ENCODE data around the gene PNMA8A. TPM values are rescaled to one million over a fixed set of nuclear protein-coding genes. Genes with fewer than 3 reads are reported as not detected.

Gene PNMA8A
- total and polyA plus RNA-seq, 4 donors: 85.6 to 105 (median 91.4) TPM

DNA sequence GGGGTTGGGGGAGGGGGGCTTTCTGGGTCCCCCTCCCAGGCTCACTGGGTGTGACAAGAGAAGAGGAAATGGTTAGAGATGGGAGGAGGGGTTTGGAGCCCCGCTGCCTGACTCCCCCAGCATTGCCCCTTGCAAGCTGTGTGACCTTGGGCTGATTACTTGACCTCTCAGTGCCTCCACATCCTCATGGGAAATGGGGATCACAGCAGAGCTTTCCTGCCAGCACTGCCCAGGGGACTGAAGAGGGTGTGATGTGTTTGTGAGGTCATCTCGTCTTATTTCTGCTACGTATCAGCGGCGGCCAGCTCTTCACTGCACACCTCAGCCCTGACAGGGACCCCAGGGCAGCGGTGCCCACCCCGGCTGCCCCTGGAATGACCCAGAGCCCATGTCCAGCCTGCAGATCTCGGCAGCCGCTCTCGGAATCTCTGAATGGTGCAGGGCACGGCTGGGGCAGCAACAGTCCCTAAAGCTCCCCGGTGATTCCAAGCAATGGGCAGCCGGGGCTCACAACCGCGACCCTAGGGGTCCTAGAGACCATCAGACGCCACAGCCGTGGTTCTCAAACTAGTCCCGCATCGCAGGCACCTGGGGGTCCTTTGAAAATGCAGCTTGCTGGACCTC is 15.9 kb upstream of the PNMA8A start:
- no peak overlapping the region for H3K27ac ChIP-seq (ENCODE audit: low read depth, low read length)
- 16% methylated on average over 18 of the region's 19 CpGs for WGBS (ENCODE audit: insufficient coverage)

DNA sequence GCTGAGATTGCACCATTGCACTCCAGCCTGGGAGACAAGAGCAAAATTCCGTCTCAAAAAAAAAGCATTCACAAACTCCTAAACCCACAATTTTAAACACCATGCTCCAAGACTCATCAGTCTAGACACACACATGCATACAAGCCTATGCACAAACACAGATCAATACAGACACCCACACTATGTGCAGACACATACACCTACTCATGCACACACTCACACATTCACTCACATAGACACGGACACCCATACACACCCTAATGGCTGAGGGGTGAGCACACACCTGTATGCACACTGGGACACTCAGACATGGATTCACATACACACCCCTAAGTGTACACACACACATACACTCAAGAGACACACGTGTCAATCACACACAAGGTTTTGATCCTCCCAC is 15.0 kb upstream of the PNMA8A start:
- Histone ChIP-seq H3K36me3 (ENCODE audit: control insufficient read depth, insufficient read depth, low read length) (peaks cover 4% of the 10 kb centered on the region), H3K9me3 (ENCODE audit: control insufficient read depth, insufficient read depth, low read length) (no peaks in the 10 kb centered on the region), H3K4me1 (ENCODE audit: control insufficient read depth, insufficient read depth, low read length) (peaks cover 42% of the 10 kb centered on the region), H3K27me3 (ENCODE audit: control insufficient read depth, insufficient read depth, low read length) (peaks cover 11% of the 10 kb centered on the region), H3K27ac (ENCODE audit: low read depth, low read length) (no peak overlapping the region), H3K4me3 (ENCODE audit: low read depth, low read length) (no peak overlapping the region)
- no peak for DNase-seq (ENCODE audit: low read depth in 4 of 6, low spot score in 6 of 6)
- WGBS (ENCODE audit: insufficient coverage): 95% methylated on average over 3 of the region's 3 CpGs

More for the DNA sequence above, 15.9 kb upstream of the PNMA8A start:
- Histone ChIP-seq H3K4me3 (ENCODE audit: low read depth, low read length) (peak overlapping the region; percentile 17), H3K36me3 (ENCODE audit: control insufficient read depth, insufficient read depth, low read length) (peaks cover 13% of the 10 kb centered on the region), H3K27me3 (ENCODE audit: control insufficient read depth, insufficient read depth, low read length) (peaks cover 16% of the 10 kb centered on the region), H3K9me3 (ENCODE audit: control insufficient read depth, insufficient read depth, low read length) (no peaks in the 10 kb centered on the region), H3K4me1 (ENCODE audit: control insufficient read depth, insufficient read depth, low read length) (peaks cover 48% of the 10 kb centered on the region)
- no peak for DNase-seq (ENCODE audit: low read depth in 4 of 6, low spot score in 6 of 6)

GRCh38 chr19:46484656-46485055 is 13.3 kb upstream of the PNMA8A start:
- Histone ChIP-seq H3K27me3 (ENCODE audit: control insufficient read depth, insufficient read depth, low read length) (peaks cover 9% of the 10 kb centered on the region), H3K36me3 (ENCODE audit: control insufficient read depth, insufficient read depth, low read length) (no peaks in the 10 kb centered on the region), H3K4me3 (ENCODE audit: low read depth, low read length) (no peak overlapping the region), H3K4me1 (ENCODE audit: control insufficient read depth, insufficient read depth, low read length) (peaks cover 45% of the 10 kb centered on the region), H3K27ac (ENCODE audit: low read depth, low read length) (no peak overlapping the region), H3K9me3 (ENCODE audit: control insufficient read depth, insufficient read depth, low read length) (no peaks in the 10 kb centered on the region)
- DNase-seq (ENCODE audit: low read depth in 4 of 6, low spot score in 6 of 6): peak in 1 of 6 donors; percentile 28
- WGBS (ENCODE audit: insufficient coverage): 86% methylated on average over 2 of the region's 4 CpGs

DNA sequence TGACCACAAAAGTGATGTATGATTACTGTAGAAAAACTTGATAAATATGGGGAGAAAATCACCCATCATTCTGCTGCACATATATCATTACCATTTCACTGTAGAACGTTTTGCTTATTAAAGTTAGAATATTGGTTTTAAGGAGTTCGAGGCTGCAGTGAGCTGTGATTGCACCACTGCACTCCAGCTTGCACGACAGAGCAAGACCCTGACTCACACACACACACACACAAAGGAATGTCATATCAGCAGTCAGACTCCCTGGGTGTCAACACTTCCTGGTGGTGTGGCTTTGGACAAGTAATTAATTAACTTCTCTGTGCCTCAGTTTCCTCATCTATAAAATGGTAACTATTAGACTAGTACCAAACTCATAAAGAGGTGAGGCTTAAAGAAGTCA is 11.3 kb upstream of the PNMA8A start:
- H3K9me3 ChIP-seq (ENCODE audit: control insufficient read depth, insufficient read depth, low read length): no peaks in the 10 kb centered on the region
- H3K4me3 ChIP-seq (ENCODE audit: low read depth, low read length): no peak overlapping the region
- peak overlapping the region; percentile 94 for H3K27ac ChIP-seq (ENCODE audit: low read depth, low read length)
- H3K36me3 ChIP-seq (ENCODE audit: control insufficient read depth, insufficient read depth, low read length): no peaks in the 10 kb centered on the region
- no peak for DNase-seq (ENCODE audit: low read depth in 4 of 6, low spot score in 6 of 6)
- peaks cover 40% of the 10 kb centered on the region for H3K4me1 ChIP-seq (ENCODE audit: control insufficient read depth, insufficient read depth, low read length)
- no CpG with 5 or more reads among the region's 3 CpGs for WGBS (ENCODE audit: insufficient coverage)
- no peaks in the 10 kb centered on the region for H3K27me3 ChIP-seq (ENCODE audit: control insufficient read depth, insufficient read depth, low read length)

- Histone ChIP-seq H3K9me3 (ENCODE audit: control insufficient read depth, insufficient read depth, low read length) (no peaks in the 10 kb centered on the region), H3K36me3 (ENCODE audit: control insufficient read depth, insufficient read depth, low read length) (no peaks in the 10 kb centered on the region), H3K4me3 (ENCODE audit: low read depth, low read length) (no peak overlapping the region), H3K27ac (ENCODE audit: low read depth, low read length) (peak overlapping the region; percentile 94), H3K4me1 (ENCODE audit: control insufficient read depth, insufficient read depth, low read length) (peaks cover 38% of the 10 kb centered on the region), H3K27me3 (ENCODE audit: control insufficient read depth, insufficient read depth, low read length) (no peaks in the 10 kb centered on the region)
- WGBS (ENCODE audit: insufficient coverage): 28% methylated on average over 3 of the region's 5 CpGs
- peak in 1 of 6 donors; percentile 66 for DNase-seq (ENCODE audit: low read depth in 4 of 6, low spot score in 6 of 6)
Observed at GRCh38 chr19:46481947-46482346, 10.6 kb upstream of the PNMA8A start.

- DNase-seq (ENCODE audit: low read depth in 4 of 6, low spot score in 6 of 6): peak in 2 of 6 donors; percentile 71 to 77
- Histone ChIP-seq H3K27me3 (ENCODE audit: control insufficient read depth, insufficient read depth, low read length) (no peaks in the 10 kb centered on the region), H3K4me1 (ENCODE audit: control insufficient read depth, insufficient read depth, low read length) (peaks cover 35% of the 10 kb centered on the region), H3K9me3 (ENCODE audit: control insufficient read depth, insufficient read depth, low read length) (no peaks in the 10 kb centered on the region), H3K4me3 (ENCODE audit: low read depth, low read length) (no peak overlapping the region), H3K27ac (ENCODE audit: low read depth, low read length) (peak overlapping the region; percentile 94), H3K36me3 (ENCODE audit: control insufficient read depth, insufficient read depth, low read length) (no peaks in the 10 kb centered on the region)
- no CpG with 5 or more reads among the region's 16 CpGs for WGBS (ENCODE audit: insufficient coverage)
Observed at GRCh38 chr19:46481223-46481848, 10.0 kb upstream of the PNMA8A start.

- Histone ChIP-seq H3K27me3 (ENCODE audit: control insufficient read depth, insufficient read depth, low read length) (no peaks in the 10 kb centered on the region), H3K27ac (ENCODE audit: low read depth, low read length) (peak overlapping the region; percentile 94), H3K4me1 (ENCODE audit: control insufficient read depth, insufficient read depth, low read length) (peaks cover 35% of the 10 kb centered on the region), H3K9me3 (ENCODE audit: control insufficient read depth, insufficient read depth, low read length) (no peaks in the 10 kb centered on the region), H3K36me3 (ENCODE audit: control insufficient read depth, insufficient read depth, low read length) (no peaks in the 10 kb centered on the region), H3K4me3 (ENCODE audit: low read depth, low read length) (no peak overlapping the region)
- peak in 2 of 6 donors; percentile 77 to 83 for DNase-seq (ENCODE audit: low read depth in 4 of 6, low spot score in 6 of 6)
- 0% methylated on average over 4 of the region's 12 CpGs for WGBS (ENCODE audit: insufficient coverage)
Observed at GRCh38 chr19:46480415-46480814, 9.1 kb upstream of the PNMA8A start.

- no peaks in the 10 kb centered on the region for H3K27me3 ChIP-seq (ENCODE audit: control insufficient read depth, insufficient read depth, low read length)
- peak in 5 of 6 donors; percentile 71 to 99 (median 87) for DNase-seq (ENCODE audit: low read depth in 4 of 6, low spot score in 6 of 6)
- peaks cover 44% of the 10 kb centered on the region for H3K4me1 ChIP-seq (ENCODE audit: control insufficient read depth, insufficient read depth, low read length)
- no peaks in the 10 kb centered on the region for H3K9me3 ChIP-seq (ENCODE audit: control insufficient read depth, insufficient read depth, low read length)
- H3K27ac ChIP-seq (ENCODE audit: low read depth, low read length): peak overlapping the region; percentile 64
- no peak overlapping the region for H3K4me3 ChIP-seq (ENCODE audit: low read depth, low read length)
- H3K36me3 ChIP-seq (ENCODE audit: control insufficient read depth, insufficient read depth, low read length): no peaks in the 10 kb centered on the region
- WGBS (ENCODE audit: insufficient coverage): 20% methylated on average over 3 of the region's 4 CpGs
Observed at GRCh38 chr19:46478356-46478986, 7.1 kb upstream of the PNMA8A start.

GRCh38 chr19:46475986-46476385 is 4.6 kb upstream of the PNMA8A start:
- Histone ChIP-seq H3K9me3 (ENCODE audit: control insufficient read depth, insufficient read depth, low read length) (no peaks in the 10 kb centered on the region), H3K27me3 (ENCODE audit: control insufficient read depth, insufficient read depth, low read length) (no peaks in the 10 kb centered on the region), H3K36me3 (ENCODE audit: control insufficient read depth, insufficient read depth, low read length) (no peaks in the 10 kb centered on the region), H3K4me3 (ENCODE audit: low read depth, low read length) (no peak overlapping the region), H3K27ac (ENCODE audit: low read depth, low read length) (no peak overlapping the region), H3K4me1 (ENCODE audit: control insufficient read depth, insufficient read depth, low read length) (peaks cover 51% of the 10 kb centered on the region)
- DNase-seq (ENCODE audit: low read depth in 4 of 6, low spot score in 6 of 6): no peak
- no CpG with 5 or more reads among the region's 2 CpGs for WGBS (ENCODE audit: insufficient coverage)
